GM19043 (cell line): ENCODE data around the gene PTGDR2.

ENCODE experiments used
- ATAC-seq: cut with Tn5 transposase; IDR thresholded peaks from one replicate; pipeline ENCODE4 v1.9.1; 2021; ENCODE audit warnings: low read depth; ENCODE audit not compliant: unreplicated experiment

The PTGDR2 gene

GRCh38 chr11:60859616-60860250, 4.0 kb upstream of the PTGDR2 start:
- no peak for ATAC-seq

GRCh38 chr11:60858731-60859464, 3.1 kb upstream of the PTGDR2 start:
- no peak for ATAC-seq

- no peak for ATAC-seq
These were observed 2.5 kb upstream of the PTGDR2 start for GRCh38 chr11:60858236-60858635.

- ATAC-seq = no peak
These were observed 1.9 kb upstream of the PTGDR2 start for GRCh38 chr11:60857378-60858232.

GRCh38 chr11:60854847-60855725, 664 bp downstream of the PTGDR2 start:
- no peak for ATAC-seq

- ATAC-seq = no peak
These were observed 1.5 kb downstream of the PTGDR2 start for GRCh38 chr11:60854140-60854846.

GRCh38 chr11:60852982-60853950, 2.5 kb downstream of the PTGDR2 start:
- ATAC-seq = no peak

GRCh38 chr11:60852117-60852981, 3.4 kb downstream of the PTGDR2 start:
- ATAC-seq = no peak

- no peak for ATAC-seq
These were observed 4.2 kb downstream of the PTGDR2 start for GRCh38 chr11:60851327-60852104.

GRCh38 chr11:60849641-60850520, 5.9 kb downstream of the PTGDR2 start:
- no peak for ATAC-seq

GRCh38 chr11:60848714-60849151, 7.0 kb downstream of the PTGDR2 start:
- no peak for ATAC-seq

GRCh38 chr11:60847896-60848295, 7.9 kb downstream of the PTGDR2 start:
- ATAC-seq = no peak

- no peak for ATAC-seq
These were observed 8.5 kb downstream of the PTGDR2 start for GRCh38 chr11:60847281-60847680.

GRCh38 chr11:60845338-60845737, 10.4 kb downstream of the PTGDR2 start:
- no peak for ATAC-seq

- no peak for ATAC-seq
These were observed 10.9 kb downstream of the PTGDR2 start for GRCh38 chr11:60844870-60845221.
